Uterus (tissue), 4 donors: Measurements from ENCODE around the gene AIG1. TPM values are rescaled to one million over a fixed set of nuclear protein-coding genes. Genes with fewer than 3 reads are reported as not detected.

ENCODE experiments used
- DNase-seq, 2 donors: peaks; one replicate each; pipeline ENCODE4 v3.0.0-alpha.2; 2019 to 2020
- H3K27ac ChIP-seq, 2 donors: fragments of 200-600 bp; sonication (generic); 1 replicate in 1 of 2; 2 replicates in 1 of 2; pipeline ENCODE4 v1.5.1; 2016 to 2018
- H3K27me3 ChIP-seq, 2 donors: fragments of 200-600 bp; sonication (generic); one replicate each; pipeline ENCODE4 v1.5.1; 2018 to 2019; ENCODE audit warnings: control low read depth in 1 of 2
- H3K36me3 ChIP-seq, 2 donors: fragments of 200-600 bp; sonication (generic); one replicate each; pipeline ENCODE4 v1.5.1; 2019; ENCODE audit warnings: control low read depth in 1 of 2
- H3K4me1 ChIP-seq, 2 donors: fragments of 200-600 bp; sonication (generic); one replicate each; pipeline ENCODE4 v1.5.1; 2018 to 2019; ENCODE audit warnings: control low read depth in 1 of 2
- H3K4me3 ChIP-seq, 2 donors: fragments of 200-600 bp; sonication (generic); 1 replicate in 1 of 2; 2 replicates in 1 of 2; pipeline ENCODE4 v1.5.1; 2018 to 2019; ENCODE audit warnings: mild to moderate bottlenecking in 1 of 2
- H3K9me3 ChIP-seq, 2 donors: fragments of 200-600 bp; sonication (generic); one replicate each; pipeline ENCODE4 v1.5.1; 2019; ENCODE audit warnings: control low read depth in 1 of 2
- CTCF ChIP-seq, 4 experiments: fragments of 200-600 bp in 2 of 4; fragments of 450-650 bp in 2 of 4; sonication (generic) in 2 of 4; IDR thresholded peaks; one replicate each; pipeline ENCODE4 v1.5.1; 2016 to 2019; ENCODE audit warnings: antibody characterized with exemption in 4 of 4, mild to moderate bottlenecking in 2 of 4, moderate library complexity in 1 of 4
- POLR2A ChIP-seq, 2 donors: fragments of 450-650 bp; IDR thresholded peaks; one replicate each; pipeline ENCODE4 v1.6.1; 2016; ENCODE audit warnings: antibody characterized with exemption in 2 of 2, mild to moderate bottlenecking in 1 of 2, moderate library complexity in 1 of 2
- intact Hi-C: fragments of 100-400 bp; cut with DNase I; formaldehyde crosslinking; loops from one replicate; pipeline ENCODE4 v1.15.1; 2023; ENCODE audit warnings: low total_unique reads
- total RNA-seq, 4 donors: library from RNA; depleted of rRNA in 3 of 4; stranded (reverse); fragments of >200 nt in 3 of 4; gene quantifications; one replicate each; pipeline versions ENCODE4 v1.1.0 to v1.2.4, GENCODE V29; 2014 to 2023
- donor health status: DM: yes; HTN: yes; CAD: no.

The AIG1 gene
- total RNA-seq, 4 donors from 2014 or later, result 6.9 to 36.6 (median 27.8) TPM

DNA sequence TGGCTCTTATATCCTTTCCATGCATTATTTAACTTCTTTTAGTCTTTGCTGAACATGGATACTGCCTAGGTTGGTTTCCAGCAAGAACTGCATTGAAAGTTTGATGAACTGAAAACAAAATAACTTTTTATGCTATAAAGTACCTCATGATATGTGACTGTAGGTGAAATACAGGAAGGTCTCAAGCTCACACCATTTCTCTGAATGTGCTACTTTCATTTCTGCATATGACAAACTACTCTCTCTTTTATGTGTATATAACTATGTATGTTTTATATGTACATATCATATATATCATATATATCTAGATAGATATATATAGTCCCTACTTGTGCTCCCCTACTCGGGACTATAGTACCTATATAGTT lies 65.9 kb downstream of the AIG1 start:
- intact Hi-C loops, result no loop called here
- H3K27ac ChIP-seq, result no peak overlapping the region
- H3K4me3 ChIP-seq, result no peak overlapping the region
- H3K9me3 ChIP-seq, result no peaks in the 10 kb centered on the region
- no peak for DNase-seq
- TF ChIP-seq CTCF (IDR thresholded peaks at IDR 0.05) (no peak), POLR2A (IDR thresholded peaks at IDR 0.05) (no peak)
- H3K27me3 ChIP-seq, result no peaks in the 10 kb centered on the region
- no peaks in the 10 kb centered on the region for H3K4me1 ChIP-seq
- no peaks in the 10 kb centered on the region for H3K36me3 ChIP-seq

- H3K36me3 ChIP-seq, result no peaks in the 10 kb centered on the region
- no peaks in the 10 kb centered on the region for H3K9me3 ChIP-seq
- H3K4me1 ChIP-seq, result no peaks in the 10 kb centered on the region
- no peak overlapping the region for H3K4me3 ChIP-seq
- DNase-seq, result no peak
- H3K27me3 ChIP-seq, result no peaks in the 10 kb centered on the region
- TF ChIP-seq CTCF (IDR thresholded peaks at IDR 0.05) (no peak), POLR2A (IDR thresholded peaks at IDR 0.05) (no peak)
- no peak overlapping the region for H3K27ac ChIP-seq
- intact Hi-C loops, result no loop called here
Measured at GRCh38 chr6:143127941-143128680, 67.4 kb downstream of the AIG1 start.

GRCh38 chr6:143128681-143129015 lies 68.0 kb downstream of the AIG1 start:
- Histone ChIP-seq H3K9me3 (no peaks in the 10 kb centered on the region), H3K4me3 (no peak overlapping the region), H3K4me1 (no peaks in the 10 kb centered on the region), H3K27me3 (no peaks in the 10 kb centered on the region), H3K27ac (no peak overlapping the region), H3K36me3 (no peaks in the 10 kb centered on the region)
- intact Hi-C loops, result no loop called here
- TF ChIP-seq CTCF (IDR thresholded peaks at IDR 0.05) (no peak), POLR2A (IDR thresholded peaks at IDR 0.05) (no peak)
- DNase-seq, result no peak

GRCh38 chr6:143130928-143131327 lies 70.2 kb downstream of the AIG1 start:
- no peak overlapping the region for H3K27ac ChIP-seq
- no peaks in the 10 kb centered on the region for H3K27me3 ChIP-seq
- no peak for DNase-seq
- no peaks in the 10 kb centered on the region for H3K9me3 ChIP-seq
- H3K4me3 ChIP-seq, result no peak overlapping the region
- intact Hi-C loops, result no loop called here
- no peaks in the 10 kb centered on the region for H3K4me1 ChIP-seq
- H3K36me3 ChIP-seq, result no peaks in the 10 kb centered on the region
- TF ChIP-seq POLR2A (IDR thresholded peaks at IDR 0.05), result no peak
- TF ChIP-seq CTCF (IDR thresholded peaks at IDR 0.05), result no peak

GRCh38 chr6:143135325-143135724 lies 74.6 kb downstream of the AIG1 start:
- DNase-seq, result no peak
- Histone ChIP-seq H3K27me3 (no peaks in the 10 kb centered on the region), H3K4me3 (no peak overlapping the region), H3K27ac (no peak overlapping the region), H3K4me1 (no peaks in the 10 kb centered on the region), H3K36me3 (no peaks in the 10 kb centered on the region), H3K9me3 (no peaks in the 10 kb centered on the region)
- intact Hi-C loops, result no loop called here
- TF ChIP-seq CTCF (IDR thresholded peaks at IDR 0.05), result no peak
- no peak for TF ChIP-seq POLR2A (IDR thresholded peaks at IDR 0.05)
